Measurements from ENCODE around the gene CYCS. TPM values are rescaled to one million over a fixed set of nuclear protein-coding genes. Genes with fewer than 3 reads are reported as not detected.
"Not testable (repeated sequence)": the region's sequence is repeated elsewhere in the genome, so short reads cannot be mapped to it uniquely, and the experiment has no call there.

The CYCS gene
- total and polyA plus RNA-seq, 4 donors, result 94.7 to 271 (median 178) TPM

GRCh38 chr7:25122373-25122772, 2.7 kb downstream of the CYCS start:
- no peak overlapping the region for H3K27ac ChIP-seq (ENCODE audit: low read depth, low read length)
- no peak for DNase-seq (ENCODE audit: low read depth in 4 of 6, low spot score in 6 of 6)

DNA sequence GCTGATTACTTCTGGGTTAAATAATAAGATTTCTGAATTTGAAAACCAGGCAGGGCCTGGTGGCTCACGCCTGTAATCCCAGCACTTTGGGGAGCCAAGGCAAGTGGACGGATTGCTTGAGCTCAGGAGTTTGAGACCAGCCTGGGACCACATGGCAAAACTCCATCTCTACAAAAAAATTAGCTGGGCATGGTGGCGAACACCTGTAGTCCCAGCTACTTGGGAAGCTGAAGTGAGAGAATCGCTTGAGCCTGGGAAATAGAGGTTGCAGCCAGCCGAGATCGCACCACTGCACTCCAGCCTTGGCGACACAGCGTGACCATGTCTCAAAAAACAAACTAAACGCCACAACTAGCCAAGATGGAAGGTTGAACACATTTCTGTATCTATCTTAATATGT, 3.5 kb downstream of the CYCS start:
- DNase-seq (ENCODE audit: low read depth in 4 of 6, low spot score in 6 of 6), result no peak
- no peaks in the 10 kb centered on the region for H3K27me3 ChIP-seq (ENCODE audit: control insufficient read depth, insufficient read depth, low read length)
- WGBS (ENCODE audit: insufficient coverage), result 97% methylated on average over 4 of the region's 9 CpGs
- no peak overlapping the region for H3K4me3 ChIP-seq (ENCODE audit: low read depth, low read length)
- H3K36me3 ChIP-seq (ENCODE audit: control insufficient read depth, insufficient read depth, low read length), result peaks cover 27% of the 10 kb centered on the region
- H3K27ac ChIP-seq (ENCODE audit: low read depth, low read length), result no peak overlapping the region
- no peaks in the 10 kb centered on the region for H3K9me3 ChIP-seq (ENCODE audit: control insufficient read depth, insufficient read depth, low read length)
- H3K4me1 ChIP-seq (ENCODE audit: control insufficient read depth, insufficient read depth, low read length), result peaks cover 5% of the 10 kb centered on the region

More at GRCh38 chr7:25122373-25122772, 2.7 kb downstream of the CYCS start:
- Histone ChIP-seq H3K4me1 (ENCODE audit: control insufficient read depth, insufficient read depth, low read length) (peaks cover 5% of the 10 kb centered on the region), H3K36me3 (ENCODE audit: control insufficient read depth, insufficient read depth, low read length) (peaks cover 27% of the 10 kb centered on the region), H3K27me3 (ENCODE audit: control insufficient read depth, insufficient read depth, low read length) (no peaks in the 10 kb centered on the region), H3K9me3 (ENCODE audit: control insufficient read depth, insufficient read depth, low read length) (no peaks in the 10 kb centered on the region), H3K4me3 (ENCODE audit: low read depth, low read length) (no peak overlapping the region)

- no peaks in the 10 kb centered on the region for H3K9me3 ChIP-seq (ENCODE audit: control insufficient read depth, insufficient read depth, low read length)
- H3K36me3 ChIP-seq (ENCODE audit: control insufficient read depth, insufficient read depth, low read length), result peaks cover 27% of the 10 kb centered on the region
- H3K4me3 ChIP-seq (ENCODE audit: low read depth, low read length), result no peak overlapping the region
- WGBS (ENCODE audit: insufficient coverage), result 97% methylated on average over 5 of the region's 8 CpGs
- H3K27me3 ChIP-seq (ENCODE audit: control insufficient read depth, insufficient read depth, low read length), result no peaks in the 10 kb centered on the region
- H3K27ac ChIP-seq (ENCODE audit: low read depth, low read length), result no peak overlapping the region
- no peak for DNase-seq (ENCODE audit: low read depth in 4 of 6, low spot score in 6 of 6)
- H3K4me1 ChIP-seq (ENCODE audit: control insufficient read depth, insufficient read depth, low read length), result no peaks in the 10 kb centered on the region
These were observed 6.0 kb downstream of the CYCS start for GRCh38 chr7:25119102-25119501.

- no peaks in the 10 kb centered on the region for H3K9me3 ChIP-seq (ENCODE audit: control insufficient read depth, insufficient read depth, low read length)
- WGBS (ENCODE audit: insufficient coverage), result 90% methylated on average over 4 of the region's 8 CpGs
- no peak overlapping the region for H3K27ac ChIP-seq (ENCODE audit: low read depth, low read length)
- H3K27me3 ChIP-seq (ENCODE audit: control insufficient read depth, insufficient read depth, low read length), result no peaks in the 10 kb centered on the region
- no peak for DNase-seq (ENCODE audit: low read depth in 4 of 6, low spot score in 6 of 6)
- peaks cover 27% of the 10 kb centered on the region for H3K36me3 ChIP-seq (ENCODE audit: control insufficient read depth, insufficient read depth, low read length)
- H3K4me3 ChIP-seq (ENCODE audit: low read depth, low read length), result no peak overlapping the region
- no peaks in the 10 kb centered on the region for H3K4me1 ChIP-seq (ENCODE audit: control insufficient read depth, insufficient read depth, low read length)
These were observed 6.9 kb downstream of the CYCS start for GRCh38 chr7:25118048-25118753.

GRCh38 chr7:25117226-25118047, 7.6 kb downstream of the CYCS start:
- Histone ChIP-seq H3K9me3 (ENCODE audit: control insufficient read depth, insufficient read depth, low read length) (no peaks in the 10 kb centered on the region), H3K27me3 (ENCODE audit: control insufficient read depth, insufficient read depth, low read length) (no peaks in the 10 kb centered on the region), H3K4me3 (ENCODE audit: low read depth, low read length) (no peak overlapping the region), H3K27ac (ENCODE audit: low read depth, low read length) (no peak overlapping the region), H3K36me3 (ENCODE audit: control insufficient read depth, insufficient read depth, low read length) (peaks cover 27% of the 10 kb centered on the region), H3K4me1 (ENCODE audit: control insufficient read depth, insufficient read depth, low read length) (no peaks in the 10 kb centered on the region)
- DNase-seq (ENCODE audit: low read depth in 4 of 6, low spot score in 6 of 6), result no peak
- whole genome bisulfite sequencing (ENCODE audit: insufficient coverage), result 93% methylated on average over 4 of the region's 7 CpGs

DNA sequence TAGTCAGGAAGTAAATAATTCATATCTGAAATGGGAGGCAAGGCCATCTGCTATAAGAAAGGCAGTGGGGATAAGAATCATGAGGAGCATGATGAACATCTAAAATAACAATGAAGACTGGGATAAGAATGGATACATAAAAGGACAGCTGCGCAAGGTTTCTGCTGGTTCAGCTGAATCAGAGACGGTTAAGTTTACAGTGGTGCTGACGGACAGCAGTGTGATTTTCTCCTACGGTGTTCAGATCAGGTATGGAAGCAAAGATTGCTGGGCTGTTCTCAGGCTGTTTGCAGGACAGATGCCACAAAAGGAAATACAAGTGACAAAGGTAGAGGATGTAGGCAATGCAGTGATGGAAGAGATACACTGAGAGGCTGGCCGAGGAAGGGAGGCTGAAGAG, 8.4 kb downstream of the CYCS start:
- 95% methylated on average over 5 of the region's 5 CpGs for WGBS (ENCODE audit: insufficient coverage)
- Histone ChIP-seq H3K9me3 (ENCODE audit: control insufficient read depth, insufficient read depth, low read length) (no peaks in the 10 kb centered on the region), H3K36me3 (ENCODE audit: control insufficient read depth, insufficient read depth, low read length) (peaks cover 23% of the 10 kb centered on the region), H3K27ac (ENCODE audit: low read depth, low read length) (no peak overlapping the region), H3K27me3 (ENCODE audit: control insufficient read depth, insufficient read depth, low read length) (no peaks in the 10 kb centered on the region), H3K4me3 (ENCODE audit: low read depth, low read length) (no peak overlapping the region), H3K4me1 (ENCODE audit: control insufficient read depth, insufficient read depth, low read length) (no peaks in the 10 kb centered on the region)
- DNase-seq (ENCODE audit: low read depth in 4 of 6, low spot score in 6 of 6), result no peak

- not testable (repeated sequence) for H3K36me3 ChIP-seq (ENCODE audit: control insufficient read depth, insufficient read depth, low read length); H3K27me3 ChIP-seq (ENCODE audit: control insufficient read depth, insufficient read depth, low read length); H3K4me3 ChIP-seq (ENCODE audit: low read depth, low read length); DNase-seq (ENCODE audit: low read depth in 4 of 6, low spot score in 6 of 6); H3K4me1 ChIP-seq (ENCODE audit: control insufficient read depth, insufficient read depth, low read length); H3K9me3 ChIP-seq (ENCODE audit: control insufficient read depth, insufficient read depth, low read length); H3K27ac ChIP-seq (ENCODE audit: low read depth, low read length)
- 88% methylated on average over 2 of the region's 2 CpGs for WGBS (ENCODE audit: insufficient coverage)
These were observed 14.5 kb downstream of the CYCS start for GRCh38 chr7:25110514-25110913.

DNA sequence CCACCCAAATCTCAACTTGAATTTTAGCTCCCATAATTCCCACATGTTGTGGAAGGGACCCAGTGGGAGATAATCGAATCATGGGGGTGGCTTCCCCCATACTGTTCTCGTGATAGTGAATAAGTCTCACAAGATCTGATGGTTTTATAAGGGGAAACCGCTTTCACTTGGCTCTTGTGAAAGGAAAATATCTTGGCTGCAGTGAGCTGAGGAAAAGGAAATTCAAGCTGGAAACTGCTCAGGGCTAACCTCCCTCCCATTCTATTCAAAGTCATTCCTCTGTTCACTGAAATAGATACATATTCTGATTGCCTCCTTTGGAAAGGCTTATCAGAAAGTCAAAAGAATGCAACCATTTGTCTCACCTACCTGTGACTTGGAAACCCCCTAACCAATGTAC, 15.8 kb downstream of the CYCS start:
- H3K9me3 ChIP-seq (ENCODE audit: control insufficient read depth, insufficient read depth, low read length), result no peaks in the 10 kb centered on the region
- H3K4me1 ChIP-seq (ENCODE audit: control insufficient read depth, insufficient read depth, low read length), result no peaks in the 10 kb centered on the region
- H3K27ac ChIP-seq (ENCODE audit: low read depth, low read length), result no peak overlapping the region
- H3K36me3 ChIP-seq (ENCODE audit: control insufficient read depth, insufficient read depth, low read length), result no peaks in the 10 kb centered on the region
- no CpG with 5 or more reads among the region's 3 CpGs for WGBS (ENCODE audit: insufficient coverage)
- no peak overlapping the region for H3K4me3 ChIP-seq (ENCODE audit: low read depth, low read length)
- no peak for DNase-seq (ENCODE audit: low read depth in 4 of 6, low spot score in 6 of 6)
- no peaks in the 10 kb centered on the region for H3K27me3 ChIP-seq (ENCODE audit: control insufficient read depth, insufficient read depth, low read length)

- no peak for DNase-seq (ENCODE audit: low read depth in 4 of 6, low spot score in 6 of 6)
- Histone ChIP-seq H3K27me3 (ENCODE audit: control insufficient read depth, insufficient read depth, low read length) (no peaks in the 10 kb centered on the region), H3K4me3 (ENCODE audit: low read depth, low read length) (no peak overlapping the region), H3K9me3 (ENCODE audit: control insufficient read depth, insufficient read depth, low read length) (no peaks in the 10 kb centered on the region), H3K4me1 (ENCODE audit: control insufficient read depth, insufficient read depth, low read length) (no peaks in the 10 kb centered on the region), H3K36me3 (ENCODE audit: control insufficient read depth, insufficient read depth, low read length) (no peaks in the 10 kb centered on the region), H3K27ac (ENCODE audit: low read depth, low read length) (no peak overlapping the region)
- 81% methylated on average over 3 of the region's 3 CpGs for WGBS (ENCODE audit: insufficient coverage)
These were observed 19.1 kb downstream of the CYCS start for GRCh38 chr7:25105911-25106310.

DNA sequence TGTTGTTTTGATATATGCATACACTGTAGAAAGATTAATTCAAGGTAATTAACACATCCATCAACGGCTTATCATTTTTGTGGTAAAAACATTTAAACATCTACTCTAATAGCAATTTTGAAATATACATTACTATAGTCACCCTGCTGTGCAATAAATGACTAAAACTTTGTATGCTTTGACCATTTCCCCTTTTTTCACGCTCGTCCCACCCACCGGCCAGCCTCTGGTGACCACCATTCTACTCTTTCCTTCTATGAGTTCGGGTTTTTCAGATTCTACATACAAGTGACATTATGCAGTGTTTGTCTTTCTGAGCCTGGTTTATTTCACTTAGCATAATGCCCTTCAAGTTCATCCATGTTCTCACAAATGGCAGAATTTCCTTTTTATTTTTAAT, 21.3 kb downstream of the CYCS start:
- no peaks in the 10 kb centered on the region for H3K4me1 ChIP-seq (ENCODE audit: control insufficient read depth, insufficient read depth, low read length)
- no peak for DNase-seq (ENCODE audit: low read depth in 4 of 6, low spot score in 6 of 6)
- H3K36me3 ChIP-seq (ENCODE audit: control insufficient read depth, insufficient read depth, low read length), result no peaks in the 10 kb centered on the region
- H3K9me3 ChIP-seq (ENCODE audit: control insufficient read depth, insufficient read depth, low read length), result no peaks in the 10 kb centered on the region
- no peak overlapping the region for H3K4me3 ChIP-seq (ENCODE audit: low read depth, low read length)
- WGBS (ENCODE audit: insufficient coverage), result 97% methylated on average over 3 of the region's 5 CpGs
- H3K27me3 ChIP-seq (ENCODE audit: control insufficient read depth, insufficient read depth, low read length), result no peaks in the 10 kb centered on the region
- no peak overlapping the region for H3K27ac ChIP-seq (ENCODE audit: low read depth, low read length)

All from spinal cord (tissue), 10 donors.